ENCODE data around the gene PLPP4. TPM values are rescaled to one million over a fixed set of nuclear protein-coding genes. Genes with fewer than 3 reads are reported as not detected.
A peak's percentile ranks its signal among the peaks of the same experiment; 100 is the strongest.

Gene PLPP4
- total and polyA plus RNA-seq, 3 donors from 2014 or later: 12.6 to 65.8 (median 21.9) TPM

DNA sequence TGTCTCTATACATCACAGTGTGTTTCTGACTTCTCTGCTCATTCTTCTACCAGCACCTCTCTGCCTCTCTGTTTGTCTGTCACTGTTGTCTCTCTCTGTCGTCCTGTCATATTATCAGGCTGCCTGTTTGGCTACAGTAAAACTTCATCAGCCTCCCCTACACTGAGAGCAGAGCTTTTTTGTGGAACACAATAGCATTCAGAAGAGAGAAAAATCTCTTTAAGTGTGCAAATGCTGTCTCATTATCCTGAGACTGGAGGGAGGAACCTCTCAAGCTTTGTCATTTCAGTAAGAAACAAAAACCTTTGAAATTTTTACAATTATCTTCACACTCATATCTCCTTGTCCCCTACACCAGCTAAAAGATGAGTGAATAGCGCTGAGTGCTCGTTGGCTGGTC lies 148.4 kb downstream of the PLPP4 start:
- 75 to 80% methylated on average over 3 of the region's 3 CpGs for whole genome bisulfite sequencing, 2 donors
- TF ChIP-seq, protein P1, sequence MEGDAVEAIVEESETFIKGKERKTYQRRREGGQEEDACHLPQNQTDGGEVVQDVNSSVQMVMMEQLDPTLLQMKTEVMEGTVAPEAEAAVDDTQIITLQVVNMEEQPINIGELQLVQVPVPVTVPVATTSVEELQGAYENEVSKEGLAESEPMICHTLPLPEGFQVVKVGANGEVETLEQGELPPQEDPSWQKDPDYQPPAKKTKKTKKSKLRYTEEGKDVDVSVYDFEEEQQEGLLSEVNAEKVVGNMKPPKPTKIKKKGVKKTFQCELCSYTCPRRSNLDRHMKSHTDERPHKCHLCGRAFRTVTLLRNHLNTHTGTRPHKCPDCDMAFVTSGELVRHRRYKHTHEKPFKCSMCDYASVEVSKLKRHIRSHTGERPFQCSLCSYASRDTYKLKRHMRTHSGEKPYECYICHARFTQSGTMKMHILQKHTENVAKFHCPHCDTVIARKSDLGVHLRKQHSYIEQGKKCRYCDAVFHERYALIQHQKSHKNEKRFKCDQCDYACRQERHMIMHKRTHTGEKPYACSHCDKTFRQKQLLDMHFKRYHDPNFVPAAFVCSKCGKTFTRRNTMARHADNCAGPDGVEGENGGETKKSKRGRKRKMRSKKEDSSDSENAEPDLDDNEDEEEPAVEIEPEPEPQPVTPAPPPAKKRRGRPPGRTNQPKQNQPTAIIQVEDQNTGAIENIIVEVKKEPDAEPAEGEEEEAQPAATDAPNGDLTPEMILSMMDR (IDR thresholded peaks at IDR 0.05): no peak
- TF ChIP-seq POLR2A (IDR thresholded peaks at IDR 0.05): no peak
- no peak for DNase-seq

DNA sequence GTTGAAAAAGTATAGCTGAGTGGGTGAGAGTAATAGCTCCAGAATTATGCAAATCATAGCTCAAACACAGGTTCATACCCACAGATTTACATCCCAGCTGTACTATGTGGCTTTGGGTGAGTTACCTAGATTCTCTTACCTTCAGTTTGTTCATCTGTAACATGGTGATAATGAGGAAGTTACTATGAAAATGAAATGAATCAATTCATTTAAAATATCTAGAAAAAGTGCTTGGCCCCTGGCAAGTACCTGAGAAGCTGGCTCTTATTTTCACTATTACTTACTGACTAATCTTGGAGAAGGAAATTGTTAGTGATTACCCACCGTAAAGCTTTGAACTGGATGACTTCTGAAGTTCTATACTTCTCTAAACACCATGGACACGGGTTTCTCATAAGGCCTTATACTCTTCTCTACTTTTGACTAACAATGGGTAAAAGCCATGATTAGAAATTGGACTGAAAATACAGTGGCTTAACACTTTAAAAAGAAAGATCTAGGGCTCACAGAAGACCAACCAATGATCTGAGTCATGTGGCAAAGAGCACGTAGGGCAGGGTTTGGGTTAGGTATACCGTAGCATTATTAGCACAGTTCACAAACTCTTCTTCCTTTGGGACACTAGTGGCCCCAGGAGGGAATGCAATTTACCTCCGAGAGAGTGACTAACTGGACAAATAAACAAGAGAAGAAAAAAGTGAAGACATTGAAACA lies 149.2 kb downstream of the PLPP4 start:
- no peak for DNase-seq
- Histone ChIP-seq H3K27me3 (no peaks in the 10 kb centered on the region), H3K36me3 (ENCODE audit: low read depth, missing control alignments) (no peaks in the 10 kb centered on the region), H3K27ac (no peak overlapping the region), H3K4me3 (no peak overlapping the region), H3K9me3 (no peaks in the 10 kb centered on the region), H3K4me1 (no peaks in the 10 kb centered on the region)
- TF ChIP-seq POLR2A (IDR thresholded peaks at IDR 0.05): no peak
- TF ChIP-seq, protein P1 (IDR thresholded peaks at IDR 0.05): no peak
- WGBS, 2 donors: 89 to 91% methylated on average over 5 of the region's 5 CpGs
- intact Hi-C loops (cut with DNase I; ENCODE audit: low total_unique reads): no loop called here

More for the DNA sequence above, 148.4 kb downstream of the PLPP4 start:
- Histone ChIP-seq H3K27ac (no peak overlapping the region), H3K4me3 (no peak overlapping the region), H3K4me1 (no peaks in the 10 kb centered on the region), H3K27me3 (no peaks in the 10 kb centered on the region), H3K9me3 (no peaks in the 10 kb centered on the region), H3K36me3 (ENCODE audit: low read depth, missing control alignments) (no peaks in the 10 kb centered on the region)
- intact Hi-C loops (cut with DNase I; ENCODE audit: low total_unique reads): no loop called here

DNA sequence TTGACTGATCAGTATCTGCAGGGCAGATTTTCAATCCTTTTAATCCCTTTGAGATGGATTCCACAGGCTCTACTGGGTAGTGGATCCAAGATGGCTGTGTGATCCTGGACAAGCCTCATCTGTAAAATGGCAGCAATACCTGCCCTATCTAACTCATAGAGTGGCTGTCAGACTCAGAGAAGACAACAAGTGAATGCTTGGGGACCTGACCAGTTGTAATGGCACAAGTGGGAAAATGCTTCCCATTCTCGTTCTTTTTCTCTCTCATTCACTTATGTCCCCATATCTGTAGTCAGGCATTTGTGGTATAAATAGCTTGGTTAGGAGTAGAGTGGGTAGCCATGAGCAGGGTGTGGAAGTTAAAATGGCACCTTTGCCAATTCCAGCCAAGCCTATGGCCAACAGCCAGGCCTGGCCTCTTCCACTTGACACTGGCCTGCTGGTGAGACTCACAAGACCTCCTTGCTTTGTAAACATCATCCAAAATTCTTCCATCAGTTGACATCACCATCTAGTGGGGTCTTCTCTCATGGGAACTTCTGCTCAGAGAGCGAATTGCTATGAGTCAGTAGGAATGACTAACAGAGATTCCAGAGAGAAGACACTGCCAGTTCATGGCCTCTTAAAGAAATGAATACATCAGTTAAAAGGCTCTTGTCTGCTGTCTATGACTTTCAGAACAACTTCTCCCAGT lies 150.1 kb downstream of the PLPP4 start:
- H3K4me3 ChIP-seq: no peak overlapping the region
- TF ChIP-seq POLR2A (IDR thresholded peaks at IDR 0.05): no peak
- TF ChIP-seq, protein P1 (IDR thresholded peaks at IDR 0.05): no peak
- H3K4me1 ChIP-seq: no peaks in the 10 kb centered on the region
- no peaks in the 10 kb centered on the region for H3K27me3 ChIP-seq
- no peak for DNase-seq
- H3K36me3 ChIP-seq (ENCODE audit: low read depth, missing control alignments): no peaks in the 10 kb centered on the region
- no peak overlapping the region for H3K27ac ChIP-seq
- no peaks in the 10 kb centered on the region for H3K9me3 ChIP-seq
- WGBS, 2 donors: 83 to 93% methylated on average over 2 of the region's 2 CpGs
- intact Hi-C loops (cut with DNase I; ENCODE audit: low total_unique reads): no loop called here

DNA sequence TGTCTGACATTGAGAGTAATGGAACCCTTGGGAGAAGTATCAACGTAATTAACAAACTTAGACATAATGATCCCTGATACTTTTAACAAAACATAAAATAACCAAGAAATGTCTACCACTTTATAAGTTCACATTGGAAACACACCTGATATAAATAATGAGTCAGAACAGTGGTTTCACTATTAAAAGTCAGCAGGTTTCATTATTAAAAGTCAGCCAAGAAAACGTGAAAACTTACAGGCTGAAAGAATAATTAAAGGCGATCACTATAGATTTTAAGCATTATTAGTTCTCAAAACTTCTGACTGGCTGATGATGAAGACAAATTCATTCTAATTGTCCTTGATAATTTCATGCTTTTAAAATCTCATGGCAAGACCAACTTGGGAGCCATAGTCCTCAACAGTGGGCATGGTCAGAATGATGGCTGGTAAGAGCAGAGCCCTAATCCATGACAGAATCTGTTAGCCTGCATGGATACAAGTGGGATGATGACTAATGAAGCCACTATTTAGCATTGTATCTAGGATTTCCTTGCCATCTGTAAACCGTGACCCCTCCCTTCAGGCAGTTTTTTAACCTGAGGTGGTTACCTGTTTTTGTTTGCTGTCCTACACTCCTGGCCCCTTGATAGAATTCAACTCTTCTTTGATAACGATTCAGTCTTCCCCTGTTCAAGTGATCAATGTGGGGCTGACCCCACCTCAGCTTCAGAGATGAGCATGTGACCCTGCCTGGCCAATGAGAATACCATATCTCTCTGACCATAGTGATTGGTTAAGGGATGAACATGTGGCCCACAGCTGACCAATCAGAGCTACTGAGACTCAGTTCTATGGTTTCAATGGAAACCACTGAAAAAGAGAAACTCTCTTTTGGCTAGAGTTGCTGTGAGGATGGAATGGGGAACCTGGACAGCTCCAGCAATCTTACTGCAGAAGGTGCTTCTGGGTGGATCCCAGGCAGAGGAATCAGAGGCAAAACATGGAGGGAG lies 151.0 kb downstream of the PLPP4 start:
- H3K9me3 ChIP-seq: no peaks in the 10 kb centered on the region
- H3K36me3 ChIP-seq (ENCODE audit: low read depth, missing control alignments): no peaks in the 10 kb centered on the region
- H3K27ac ChIP-seq: no peak overlapping the region
- no peak for TF ChIP-seq POLR2A (IDR thresholded peaks at IDR 0.05)
- TF ChIP-seq, protein P1 (IDR thresholded peaks at IDR 0.05): no peak
- intact Hi-C loops (cut with DNase I; ENCODE audit: low total_unique reads): no loop called here
- DNase-seq: peak; percentile 37
- 78 to 79% methylated on average over 5 of the region's 5 CpGs for WGBS, 2 donors
- no peaks in the 10 kb centered on the region for H3K27me3 ChIP-seq
- no peak overlapping the region for H3K4me3 ChIP-seq
- no peaks in the 10 kb centered on the region for H3K4me1 ChIP-seq
